HG03045 (cell line): ENCODE data around the gene NKX3-2.
A peak's percentile ranks its signal among the peaks of the same experiment; 100 is the strongest.
"Not testable (repeated sequence)": the region's sequence is repeated elsewhere in the genome, so short reads cannot be mapped to it uniquely, and the experiment has no call there.

ENCODE experiments used
- ATAC-seq: cut with Tn5 transposase; IDR thresholded peaks from one replicate; pipeline ENCODE4 v1.9.1; 2021; ENCODE audit warnings: mild to moderate bottlenecking, moderate library complexity; ENCODE audit not compliant: unreplicated experiment

NKX3-2 gene

GRCh38 chr4:13543839-13544605 lies at the start of gene NKX3-2:
TSS of gene NKX3-2 (minus strand) at chr4:13544508. CDS start at chr4:13544414, 94 bp downstream.
- ATAC-seq, result no peak

DNA sequence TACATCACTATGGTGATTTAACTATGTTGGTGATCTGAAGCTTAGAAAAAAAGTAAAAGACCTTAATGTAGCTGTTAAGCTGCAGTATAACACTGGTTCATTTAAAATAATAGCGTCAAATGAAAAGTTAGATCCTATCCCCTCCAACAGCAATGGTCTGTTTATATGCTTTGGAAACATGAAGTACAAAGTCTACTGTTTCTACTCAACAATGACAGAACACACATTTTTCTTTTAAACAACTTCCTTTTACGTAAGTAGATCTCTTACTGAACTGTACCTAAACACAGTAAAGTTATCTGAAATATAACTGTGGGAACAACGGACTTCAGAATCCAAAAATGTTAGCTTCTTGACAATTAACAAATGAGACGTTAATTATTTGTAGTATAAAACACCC lies 47.9 kb upstream of the NKX3-2 start:
- no peak for ATAC-seq

- ATAC-seq, result no peak
Measured at GRCh38 chr4:13590766-13591165, 46.5 kb upstream of the NKX3-2 start.

DNA sequence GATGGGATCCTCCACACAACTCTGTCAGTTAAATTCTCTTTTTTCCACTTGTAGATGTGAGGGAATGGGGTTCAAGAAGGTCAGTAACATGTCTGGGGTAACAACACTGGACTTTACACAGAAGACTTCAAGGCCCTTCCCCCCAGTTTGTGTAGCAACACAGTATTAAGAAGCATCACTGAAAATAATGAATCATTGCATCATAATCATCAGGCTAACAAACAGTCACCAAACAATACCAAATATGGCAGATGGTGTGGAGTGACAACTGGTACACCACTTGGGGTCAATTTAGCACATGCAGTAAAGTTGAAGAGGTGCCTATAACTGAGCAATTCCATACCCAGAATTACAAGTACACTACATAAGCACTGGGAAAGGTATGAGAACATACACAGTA lies 44.6 kb upstream of the NKX3-2 start:
- no peak for ATAC-seq

DNA sequence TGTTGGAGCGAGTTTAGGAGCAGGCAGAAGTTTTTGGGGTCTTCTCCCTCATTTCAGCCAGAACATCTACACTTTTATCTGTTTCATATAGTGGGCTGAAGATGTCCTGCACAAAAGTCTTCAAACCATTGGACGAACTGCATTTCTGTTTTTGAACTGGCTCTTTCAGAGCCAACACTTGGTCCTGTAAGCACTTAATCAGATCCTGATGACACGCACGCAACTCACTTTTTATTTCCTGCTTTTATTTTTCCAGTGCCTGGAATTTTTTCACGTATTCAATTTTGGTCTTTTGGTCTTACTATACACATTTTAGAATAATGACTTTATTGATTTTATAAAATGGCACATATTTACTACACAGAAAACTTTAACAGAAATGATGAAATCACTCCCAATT lies 40.2 kb upstream of the NKX3-2 start:
- ATAC-seq, result no peak

DNA sequence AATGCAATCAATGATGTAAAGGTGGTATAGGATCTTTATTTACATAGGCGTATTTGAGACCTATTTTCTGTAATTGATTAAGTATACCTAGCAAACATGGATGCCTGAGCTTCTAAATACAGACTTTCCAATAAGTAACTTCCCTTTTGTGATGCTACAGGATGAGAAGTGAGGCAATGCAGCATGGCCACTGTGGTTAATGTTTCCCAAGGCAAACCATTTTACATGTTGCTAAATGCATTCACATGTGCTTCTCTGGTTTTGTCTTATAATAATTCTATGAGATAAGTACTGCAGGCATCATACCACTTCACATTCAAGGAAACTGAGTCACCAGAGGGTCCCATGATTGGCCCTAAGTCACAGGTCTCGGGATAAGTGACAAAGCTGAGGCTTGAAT lies 35.7 kb upstream of the NKX3-2 start:
- no peak for ATAC-seq

GRCh38 chr4:13577660-13578059 lies 33.4 kb upstream of the NKX3-2 start:
- no peak for ATAC-seq

DNA sequence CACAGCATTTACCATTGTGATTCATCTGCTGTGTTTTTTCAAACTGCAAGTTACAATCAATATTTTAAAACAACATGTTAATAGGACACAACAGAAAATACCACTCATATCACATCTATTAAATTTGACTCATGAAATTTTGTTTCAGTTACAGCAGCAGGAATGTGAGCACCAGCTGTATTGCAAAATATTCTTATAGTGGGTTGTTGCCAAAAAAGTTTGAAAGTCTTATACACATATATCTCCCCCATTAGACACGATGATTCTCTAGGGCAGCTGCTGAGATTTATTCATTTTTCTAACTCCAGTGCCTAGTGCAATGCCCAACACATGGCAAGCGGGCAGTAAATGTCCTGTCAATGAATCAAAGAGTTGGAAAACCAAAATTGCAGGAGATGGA lies 26.6 kb upstream of the NKX3-2 start:
- ATAC-seq, result no peak

DNA sequence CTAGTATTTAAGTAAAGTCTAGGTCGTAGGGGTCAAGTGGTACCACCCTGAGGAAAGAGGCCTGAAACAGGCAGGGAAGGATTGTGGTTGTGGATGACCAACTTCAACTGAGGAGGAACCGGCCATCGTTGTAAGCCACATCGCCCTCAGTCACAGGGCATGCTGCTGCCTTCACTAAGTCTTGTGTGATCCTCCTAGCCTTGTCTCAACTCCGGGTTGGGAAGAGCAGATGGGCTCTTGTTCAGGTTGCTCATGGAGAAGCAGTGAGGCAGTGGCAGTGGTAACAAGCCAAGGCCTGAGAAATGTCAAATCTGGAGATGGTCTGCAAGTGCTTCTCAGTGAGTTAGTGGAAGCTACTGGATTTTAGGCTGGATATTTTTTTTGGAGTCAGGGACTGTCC lies 22.8 kb upstream of the NKX3-2 start:
- ATAC-seq, result no peak

GRCh38 chr4:13562876-13563275 lies 18.6 kb upstream of the NKX3-2 start:
- no peak for ATAC-seq

DNA sequence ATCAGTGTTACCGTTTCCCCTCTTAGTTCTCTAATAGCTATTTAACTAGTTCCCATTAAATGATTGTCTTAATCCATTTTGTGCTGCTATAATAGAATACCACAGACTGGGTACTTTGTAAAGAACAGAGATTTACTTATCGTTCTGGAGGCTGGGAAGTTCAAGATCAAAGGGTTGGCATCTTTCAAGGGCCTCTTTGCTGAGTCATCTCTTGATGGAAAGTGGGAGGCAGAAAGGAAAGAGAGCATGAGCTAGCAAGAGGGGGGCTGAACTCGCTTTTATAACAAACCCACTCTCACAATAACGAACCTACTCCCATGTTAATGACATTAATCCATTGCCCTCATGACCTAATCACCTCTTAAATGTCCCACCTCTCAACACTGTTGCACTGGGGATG lies 17.4 kb upstream of the NKX3-2 start:
- no peak for ATAC-seq

GRCh38 chr4:13560111-13560510 lies 15.8 kb upstream of the NKX3-2 start:
- ATAC-seq, result not testable (repeated sequence)

DNA sequence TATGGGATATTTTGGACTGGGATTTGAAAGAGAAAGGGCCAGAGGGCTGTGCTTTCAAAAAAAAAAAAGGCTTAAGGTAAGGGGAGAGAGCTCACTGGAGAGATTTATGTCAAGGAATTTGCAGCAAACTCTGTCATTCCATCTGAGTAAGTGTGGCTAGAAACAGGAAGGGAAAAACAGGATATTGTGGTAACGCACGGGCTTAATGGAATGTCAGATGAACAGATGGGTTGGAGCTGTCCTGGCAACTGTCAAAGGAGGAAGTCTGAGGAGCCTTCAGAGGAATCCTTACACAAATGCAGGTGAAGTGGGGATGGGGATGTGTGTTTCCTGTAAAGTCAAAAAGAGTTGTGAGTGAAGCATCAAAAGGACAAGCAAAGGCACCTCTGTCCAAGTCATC lies 15.1 kb upstream of the NKX3-2 start:
- no peak for ATAC-seq

- ATAC-seq, result no peak
Measured at GRCh38 chr4:13558881-13559280, 14.6 kb upstream of the NKX3-2 start.

DNA sequence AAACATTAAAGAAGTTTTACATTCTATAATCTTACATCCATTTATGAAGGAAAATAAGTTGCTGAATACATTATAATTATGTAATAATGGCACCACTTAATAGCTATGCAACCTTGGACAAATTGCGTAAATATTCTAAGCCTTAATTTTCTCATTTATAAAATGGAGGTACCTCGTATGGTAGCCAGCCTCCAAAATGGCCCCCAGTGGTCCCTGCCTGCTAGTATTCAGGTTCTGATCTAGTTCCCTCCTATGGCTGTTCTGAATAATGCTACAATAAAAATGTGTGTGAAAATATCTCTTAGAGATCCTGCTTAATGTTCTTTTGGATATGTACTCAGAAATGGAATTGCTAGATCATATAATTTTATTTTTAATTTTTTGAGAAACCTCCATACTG lies 11.0 kb upstream of the NKX3-2 start:
- ATAC-seq, result no peak

- ATAC-seq, result no peak
Measured at GRCh38 chr4:13553081-13553480, 8.8 kb upstream of the NKX3-2 start.

- peak; percentile 69 for ATAC-seq
Measured at GRCh38 chr4:13548984-13549546, 4.8 kb upstream of the NKX3-2 start.

DNA sequence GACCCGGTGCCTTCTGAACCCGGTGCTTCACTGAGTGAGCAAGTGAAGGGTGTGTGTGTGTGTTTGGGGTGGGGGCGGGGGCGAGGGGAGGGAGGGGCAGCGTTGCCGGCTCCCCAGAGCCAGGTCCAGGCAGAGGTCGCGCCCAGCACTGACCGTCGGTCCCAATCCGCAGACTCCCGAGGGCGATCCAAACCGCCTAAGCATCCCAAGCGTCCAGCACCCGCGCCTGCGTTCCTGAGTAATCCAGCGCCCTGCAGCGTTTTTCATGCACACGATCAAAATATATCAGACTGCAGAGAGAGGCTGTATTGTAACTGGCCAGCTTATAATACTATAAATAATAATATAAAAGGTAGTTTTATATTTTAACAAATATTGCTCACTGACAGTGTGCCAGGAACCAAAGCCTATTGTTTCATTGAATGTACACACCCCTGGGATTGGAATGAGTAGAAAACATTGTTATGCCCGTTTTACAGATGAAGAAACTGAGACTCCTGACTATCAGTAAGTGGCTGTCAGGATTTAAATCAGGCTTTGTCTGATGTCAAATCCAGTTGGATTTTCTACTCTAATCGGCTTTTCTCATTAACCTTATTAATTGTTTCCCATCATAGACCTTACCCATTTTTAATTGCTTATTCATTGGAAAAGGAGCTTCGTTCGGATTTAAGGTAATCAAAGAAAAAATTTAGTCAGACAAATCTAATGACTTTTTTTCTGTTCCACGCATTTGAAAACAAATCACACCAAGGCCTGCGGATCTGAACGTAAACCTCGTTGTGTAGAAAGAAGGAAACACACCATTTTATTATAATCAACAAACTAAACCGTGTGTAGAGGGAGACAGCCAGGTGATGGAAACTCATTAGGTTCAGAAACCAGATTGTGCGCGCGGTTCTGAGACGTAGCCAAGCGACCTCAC lies 4.0 kb upstream of the NKX3-2 start:
- ATAC-seq, result no peak

- no peak for ATAC-seq
Measured at GRCh38 chr4:13547485-13548041, 3.3 kb upstream of the NKX3-2 start.

DNA sequence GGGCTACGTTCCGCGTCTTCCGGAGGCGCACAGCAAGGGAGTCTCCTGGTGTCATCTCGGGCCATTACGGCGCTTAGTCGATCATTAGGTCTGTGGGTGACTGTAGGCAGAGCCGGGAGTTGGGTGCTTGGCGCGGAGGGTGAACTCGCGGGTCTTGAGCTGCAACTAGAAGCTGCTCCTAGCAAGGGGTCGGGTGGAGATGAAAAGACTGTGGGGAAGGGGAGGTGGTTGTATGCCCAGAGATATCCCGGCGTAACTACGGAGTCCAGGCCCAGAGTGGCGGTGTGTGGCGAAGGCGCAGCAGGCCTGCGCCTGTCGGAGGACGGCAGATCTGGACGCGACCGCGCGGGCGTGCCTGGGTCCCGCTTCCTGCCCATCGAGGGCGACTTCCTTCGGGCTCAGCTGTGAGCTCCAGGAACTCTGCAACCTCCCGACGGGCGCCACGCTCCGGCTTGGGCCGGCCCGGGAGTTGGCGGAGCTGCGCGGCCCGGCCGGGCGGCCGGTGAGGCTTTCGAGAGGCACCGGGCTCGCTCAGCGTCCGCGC lies 2.7 kb upstream of the NKX3-2 start:
- no peak for ATAC-seq
